OCI-LY1 (cell line): ENCODE data around the gene ZSCAN10.

Experiments used
- CTCF ChIP-seq: fragments of 200-600 bp; sonication (generic), shearing (Covaris generic); IDR thresholded peaks from 2 replicates; pipeline ENCODE4 v1.5.1; 2017; ENCODE audit warnings: mild to moderate bottlenecking, antibody characterized with exemption, low read length, moderate library complexity, mixed read lengths
- EZH2 ChIP-seq: fragments of 200-600 bp; sonication (generic), shearing (Covaris generic); IDR thresholded peaks from 2 replicates; pipeline ENCODE4 v1.8.0; 2017; ENCODE audit warnings: borderline replicate concordance, mixed run types, mild to moderate bottlenecking, antibody characterized with exemption, low read length, moderate library complexity, mixed read lengths

- TF ChIP-seq CTCF, result no peak
- no peak for TF ChIP-seq EZH2
Measured at GRCh38 chr16:3097266-3097665, 1.8 kb downstream of the ZSCAN10 start.
